Measurements from ENCODE around the gene CUX1.

The CUX1 gene

GRCh38 chr7:101990811-101991418 lies 173.5 kb downstream of the CUX1 start:
- no peaks in the 10 kb centered on the region for H3K9me3 ChIP-seq (ENCODE audit: control insufficient read depth, insufficient read depth, low read depth, low read length)
- peaks cover 6% of the 10 kb centered on the region for H3K4me1 ChIP-seq (ENCODE audit: control insufficient read depth, insufficient read depth, low read length)
- ChIA-PET POLR2A (no interaction called here), CTCF (interaction anchor here (0.9 kb wide), 1 partner anchor 34 kb away, joined by 3 read pairs; no protein-coding TSS in a partner anchor)
- TF ChIP-seq ZNF423 (tag by site-specific recombination; IDR thresholded peaks at IDR 0.05) = no peak
- TF ChIP-seq ZNF26 (tag by site-specific recombination; IDR thresholded peaks at IDR 0.05) = no peak
- no peak for TF ChIP-seq ZNF335 (tag by site-specific recombination; conservative IDR thresholded peaks at IDR 0.05)
- no peak for TF ChIP-seq SCRT1 (tag by site-specific recombination; IDR thresholded peaks at IDR 0.05; ENCODE audit: borderline replicate concordance)
- no peak for TF ChIP-seq ZNF354C (tag by site-specific recombination; IDR thresholded peaks at IDR 0.05; ENCODE audit: borderline replicate concordance, low read depth)
- TF ChIP-seq ZNF302 (tag by site-specific recombination; IDR thresholded peaks at IDR 0.05; ENCODE audit: low read depth) = no peak
- TF ChIP-seq ZNF623 (tag by site-specific recombination; IDR thresholded peaks at IDR 0.05) = no peak
- no peak overlapping the region for H3K4me3 ChIP-seq (ENCODE audit: low read depth, low read length)
- no peak overlapping the region for H3K27ac ChIP-seq (ENCODE audit: extremely low read depth, low read depth, low read length)
- no peaks in the 10 kb centered on the region for H3K36me3 ChIP-seq (ENCODE audit: control insufficient read depth in 2 of 2, insufficient read depth in 1 of 2, low read length in 2 of 2)

DNA sequence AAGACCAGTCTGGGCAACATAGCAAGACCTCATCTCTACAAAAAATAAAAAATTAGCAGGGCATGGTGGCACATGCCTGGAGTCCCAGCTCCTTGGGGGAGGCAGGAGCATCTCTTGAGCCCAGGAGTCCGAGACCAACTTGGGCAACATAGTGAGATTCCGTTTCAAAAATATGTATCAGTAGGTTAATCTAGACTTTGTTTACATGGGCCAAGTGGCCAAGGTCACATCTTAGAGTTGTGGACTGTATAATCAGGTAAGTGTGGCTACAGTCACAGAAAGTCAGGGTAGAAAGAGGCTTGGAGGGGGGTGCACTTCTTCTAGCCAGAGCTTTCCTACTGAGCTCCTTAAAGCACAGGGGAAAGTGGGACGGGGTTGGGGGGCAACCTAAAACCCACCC lies 174.4 kb downstream of the CUX1 start:
- peaks cover 4% of the 10 kb centered on the region for H3K4me1 ChIP-seq (ENCODE audit: control insufficient read depth, insufficient read depth, low read length)
- TF ChIP-seq ZNF266 (tag by site-specific recombination; IDR thresholded peaks at IDR 0.05; ENCODE audit: low read depth) (no peak), ZNF529 (tag by site-specific recombination; IDR thresholded peaks at IDR 0.05; ENCODE audit: insufficient replicate concordance) (no peak), ZNF704 (tag by site-specific recombination; IDR thresholded peaks at IDR 0.05) (no peak), GLI2 (tag by site-specific recombination; IDR thresholded peaks at IDR 0.05; ENCODE audit: borderline replicate concordance, low read depth) (no peak)
- no peaks in the 10 kb centered on the region for H3K36me3 ChIP-seq (ENCODE audit: control insufficient read depth in 2 of 2, insufficient read depth in 1 of 2, low read length in 2 of 2)
- CTCF ChIA-PET = no interaction called here
- no peak overlapping the region for H3K4me3 ChIP-seq (ENCODE audit: low read depth, low read length)
- H3K27ac ChIP-seq (ENCODE audit: extremely low read depth, low read depth, low read length) = no peak overlapping the region
- POLR2A ChIA-PET = no interaction called here
- H3K9me3 ChIP-seq (ENCODE audit: control insufficient read depth, insufficient read depth, low read depth, low read length) = no peaks in the 10 kb centered on the region

GRCh38 chr7:101993311-101993710 lies 175.9 kb downstream of the CUX1 start:
- no peaks in the 10 kb centered on the region for H3K9me3 ChIP-seq (ENCODE audit: control insufficient read depth, insufficient read depth, low read depth, low read length)
- no peak for TF ChIP-seq ZNF639 (tag by site-specific recombination; IDR thresholded peaks at IDR 0.05)
- no peak for TF ChIP-seq ZNF274 (IDR thresholded peaks at IDR 0.05; ENCODE audit: low read length)
- no peak for TF ChIP-seq ZNF274 (tag by site-specific recombination; IDR thresholded peaks at IDR 0.05; ENCODE audit: borderline replicate concordance)
- TF ChIP-seq ZNF544 (tag by site-specific recombination; IDR thresholded peaks at IDR 0.05) = no peak
- TF ChIP-seq ZNF555 (tag by site-specific recombination; conservative IDR thresholded peaks at IDR 0.05) = no peak
- CTCF ChIA-PET = no interaction called here
- H3K4me3 ChIP-seq (ENCODE audit: low read depth, low read length) = no peak overlapping the region
- POLR2A ChIA-PET = no interaction called here
- no peaks in the 10 kb centered on the region for H3K36me3 ChIP-seq (ENCODE audit: control insufficient read depth in 2 of 2, insufficient read depth in 1 of 2, low read length in 2 of 2)
- no peak overlapping the region for H3K27ac ChIP-seq (ENCODE audit: extremely low read depth, low read depth, low read length)
- H3K4me1 ChIP-seq (ENCODE audit: control insufficient read depth, insufficient read depth, low read length) = peaks cover 4% of the 10 kb centered on the region
